ENCODE measurements around the gene DOLK. TPM values are rescaled to one million over a fixed set of nuclear protein-coding genes. Genes with fewer than 3 reads are reported as not detected.
"Not testable (repeated sequence)": the region's sequence is repeated elsewhere in the genome, so short reads cannot be mapped to it uniquely, and the experiment has no call there.

The DOLK gene
- total and polyA plus RNA-seq, 4 donors: 9.5 to 15.3 (median 11.7) TPM

DNA sequence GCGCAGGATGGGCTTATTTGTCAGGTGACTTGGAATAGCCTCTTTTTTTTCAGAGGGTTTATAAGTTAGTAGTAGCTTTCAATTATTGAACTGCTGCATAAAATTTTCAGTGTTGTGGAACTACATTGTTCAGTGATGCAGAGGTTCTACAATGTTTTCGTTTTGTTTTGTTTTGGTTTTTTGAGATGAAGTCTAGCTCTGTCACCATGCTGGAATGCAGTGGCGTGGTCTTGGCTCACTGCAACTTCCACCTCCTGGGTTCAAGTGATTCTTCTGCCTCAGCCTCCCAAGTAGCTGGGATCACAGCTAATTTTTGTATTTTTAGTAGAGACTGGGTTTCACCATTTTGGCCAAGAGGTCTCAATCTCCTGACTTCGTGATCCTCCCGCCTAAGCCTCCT, 22.1 kb upstream of the DOLK start:
- 96% methylated on average over 5 of the region's 5 CpGs for WGBS

DNA sequence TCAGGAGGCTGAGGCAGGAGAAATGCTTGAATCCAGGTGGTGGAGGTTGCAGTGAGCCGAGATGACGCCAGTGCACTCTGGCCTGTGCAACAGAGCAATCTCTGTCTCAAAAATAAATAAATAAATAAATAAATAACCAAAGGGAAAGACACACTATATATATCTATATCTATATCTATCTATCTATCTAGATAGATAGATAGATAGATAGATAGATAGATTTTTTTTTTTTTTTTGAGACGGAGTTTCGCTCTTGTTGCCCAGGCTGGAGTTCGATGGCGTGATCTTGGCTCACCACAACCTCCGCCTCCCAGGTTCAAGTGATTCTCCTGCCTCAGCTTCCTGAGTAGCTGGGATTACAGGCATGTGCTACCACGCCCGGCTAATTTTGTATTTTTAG, 14.0 kb upstream of the DOLK start:
- WGBS: 98% methylated on average over 9 of the region's 9 CpGs
- H3K36me3 ChIP-seq (ENCODE audit: control insufficient read depth in 4 of 4, insufficient read depth in 3 of 4, low read depth in 1 of 4, low read length in 3 of 4): peaks cover 5 to 29% (median 21%) of the 10 kb centered on the region in 4 donors
- not testable (repeated sequence) for DNase-seq (ENCODE audit: low spot score); H3K4me3 ChIP-seq (ENCODE audit: low read depth in 1 of 3, low read length in 3 of 3); H3K4me1 ChIP-seq (ENCODE audit: control insufficient read depth in 4 of 4, insufficient read depth in 4 of 4, low read length in 3 of 4); H3K9me3 ChIP-seq (ENCODE audit: control insufficient read depth in 4 of 4, low read length in 3 of 4); H3K27ac ChIP-seq (ENCODE audit: low read depth in 1 of 2, low read length in 2 of 2); H3K9ac ChIP-seq (ENCODE audit: low read depth in 1 of 2, low read length in 2 of 2); H3K27me3 ChIP-seq (ENCODE audit: control insufficient read depth in 4 of 4, insufficient read depth in 4 of 4, low read length in 3 of 4)

More for the DNA sequence above, 22.1 kb upstream of the DOLK start:
- H3K9ac ChIP-seq (ENCODE audit: low read depth in 1 of 2, low read length in 2 of 2): no peak overlapping the region
- no peaks in the 10 kb centered on the region for H3K4me1 ChIP-seq (ENCODE audit: control insufficient read depth in 4 of 4, insufficient read depth in 4 of 4, low read length in 3 of 4)
- TF ChIP-seq SP1 (IDR thresholded peaks at IDR 0.05) (no peak), HNF4G (IDR thresholded peaks at IDR 0.05) (no peak), JUND (IDR thresholded peaks at IDR 0.05) (no peak), NR2F2 (IDR thresholded peaks at IDR 0.05) (no peak), FOXA2 (IDR thresholded peaks at IDR 0.05) (no peak), TAF1 (conservative IDR thresholded peaks at IDR 0.05) (no peak), ZBTB33 (IDR thresholded peaks at IDR 0.05) (no peak), HNF4A (conservative IDR thresholded peaks at IDR 0.05) (no peak), FOXA1 (IDR thresholded peaks at IDR 0.05) (no peak), RXRA (IDR thresholded peaks at IDR 0.05) (no peak)
- TF ChIP-seq, protein P1, sequence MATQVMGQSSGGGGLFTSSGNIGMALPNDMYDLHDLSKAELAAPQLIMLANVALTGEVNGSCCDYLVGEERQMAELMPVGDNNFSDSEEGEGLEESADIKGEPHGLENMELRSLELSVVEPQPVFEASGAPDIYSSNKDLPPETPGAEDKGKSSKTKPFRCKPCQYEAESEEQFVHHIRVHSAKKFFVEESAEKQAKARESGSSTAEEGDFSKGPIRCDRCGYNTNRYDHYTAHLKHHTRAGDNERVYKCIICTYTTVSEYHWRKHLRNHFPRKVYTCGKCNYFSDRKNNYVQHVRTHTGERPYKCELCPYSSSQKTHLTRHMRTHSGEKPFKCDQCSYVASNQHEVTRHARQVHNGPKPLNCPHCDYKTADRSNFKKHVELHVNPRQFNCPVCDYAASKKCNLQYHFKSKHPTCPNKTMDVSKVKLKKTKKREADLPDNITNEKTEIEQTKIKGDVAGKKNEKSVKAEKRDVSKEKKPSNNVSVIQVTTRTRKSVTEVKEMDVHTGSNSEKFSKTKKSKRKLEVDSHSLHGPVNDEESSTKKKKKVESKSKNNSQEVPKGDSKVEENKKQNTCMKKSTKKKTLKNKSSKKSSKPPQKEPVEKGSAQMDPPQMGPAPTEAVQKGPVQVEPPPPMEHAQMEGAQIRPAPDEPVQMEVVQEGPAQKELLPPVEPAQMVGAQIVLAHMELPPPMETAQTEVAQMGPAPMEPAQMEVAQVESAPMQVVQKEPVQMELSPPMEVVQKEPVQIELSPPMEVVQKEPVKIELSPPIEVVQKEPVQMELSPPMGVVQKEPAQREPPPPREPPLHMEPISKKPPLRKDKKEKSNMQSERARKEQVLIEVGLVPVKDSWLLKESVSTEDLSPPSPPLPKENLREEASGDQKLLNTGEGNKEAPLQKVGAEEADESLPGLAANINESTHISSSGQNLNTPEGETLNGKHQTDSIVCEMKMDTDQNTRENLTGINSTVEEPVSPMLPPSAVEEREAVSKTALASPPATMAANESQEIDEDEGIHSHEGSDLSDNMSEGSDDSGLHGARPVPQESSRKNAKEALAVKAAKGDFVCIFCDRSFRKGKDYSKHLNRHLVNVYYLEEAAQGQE (IDR thresholded peaks at IDR 0.05): no peak
- H3K36me3 ChIP-seq (ENCODE audit: control insufficient read depth in 4 of 4, insufficient read depth in 3 of 4, low read depth in 1 of 4, low read length in 3 of 4): peaks cover 16 to 49% (median 35%) of the 10 kb centered on the region in 4 donors
- no peak for DNase-seq (ENCODE audit: low spot score)
- H3K9me3 ChIP-seq (ENCODE audit: control insufficient read depth in 4 of 4, low read length in 3 of 4): no peaks in the 10 kb centered on the region
- no peaks in the 10 kb centered on the region for H3K27me3 ChIP-seq (ENCODE audit: control insufficient read depth in 4 of 4, insufficient read depth in 4 of 4, low read length in 3 of 4)
- no peak overlapping the region for H3K4me3 ChIP-seq (ENCODE audit: low read depth in 1 of 3, low read length in 3 of 3)
- H3K27ac ChIP-seq (ENCODE audit: low read depth in 1 of 2, low read length in 2 of 2): no peak overlapping the region

DNA sequence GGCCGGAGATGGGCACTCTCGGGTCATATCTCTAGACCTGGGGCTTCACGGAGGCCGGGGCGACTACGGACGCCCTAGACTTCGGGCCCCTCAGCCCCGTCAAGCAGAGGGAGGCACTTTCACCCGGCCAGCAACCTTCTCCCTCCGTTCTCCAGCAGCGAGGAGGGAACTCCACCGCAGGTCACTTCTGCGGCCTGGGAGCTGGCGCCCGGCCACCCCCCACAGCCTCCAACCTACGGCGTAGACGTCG, 201 bp downstream of the DOLK start:
- WGBS: under 1% methylated on average over 20 of the region's 20 CpGs
- Histone ChIP-seq H3K27me3 (ENCODE audit: control insufficient read depth in 4 of 4, insufficient read depth in 4 of 4, low read length in 3 of 4) (no peaks in the 10 kb centered on the region), H3K9ac (ENCODE audit: low read depth in 1 of 2, low read length in 2 of 2) (peak overlapping the region; percentile 33 to 53), H3K4me1 (ENCODE audit: control insufficient read depth in 4 of 4, insufficient read depth in 4 of 4, low read length in 3 of 4) (peaks cover 6 to 21% (median 15%) of the 10 kb centered on the region in 4 donors), H3K27ac (ENCODE audit: low read depth in 1 of 2, low read length in 2 of 2) (peak overlapping the region; percentile 90 to 91), H3K9me3 (ENCODE audit: control insufficient read depth in 4 of 4, low read length in 3 of 4) (no peaks in the 10 kb centered on the region), H3K4me3 (ENCODE audit: low read depth in 1 of 3, low read length in 3 of 3) (peak overlapping the region; percentile 61 to 78 (median 74)), H3K36me3 (ENCODE audit: control insufficient read depth in 4 of 4, insufficient read depth in 3 of 4, low read depth in 1 of 4, low read length in 3 of 4) (peaks cover 0 to 9% (median 5%) of the 10 kb centered on the region in 4 donors)
- TF ChIP-seq, protein P2, sequence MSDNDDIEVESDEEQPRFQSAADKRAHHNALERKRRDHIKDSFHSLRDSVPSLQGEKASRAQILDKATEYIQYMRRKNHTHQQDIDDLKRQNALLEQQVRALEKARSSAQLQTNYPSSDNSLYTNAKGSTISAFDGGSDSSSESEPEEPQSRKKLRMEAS (IDR thresholded peaks at IDR 0.05): no peak
- TF ChIP-seq, protein P3, sequence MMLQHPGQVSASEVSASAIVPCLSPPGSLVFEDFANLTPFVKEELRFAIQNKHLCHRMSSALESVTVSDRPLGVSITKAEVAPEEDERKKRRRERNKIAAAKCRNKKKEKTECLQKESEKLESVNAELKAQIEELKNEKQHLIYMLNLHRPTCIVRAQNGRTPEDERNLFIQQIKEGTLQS (IDR thresholded peaks at IDR 0.05): no peak
- no peak for DNase-seq (ENCODE audit: low spot score)
